Keratinocyte (primary cell): Measurements from ENCODE around the gene LARGE1. TPM values are rescaled to one million over a fixed set of nuclear protein-coding genes. Genes with fewer than 3 reads are reported as not detected.

ENCODE experiments used
- DNase-seq: peaks from one replicate; pipeline ENCODE4 v3.0.0-alpha.2; 2011; ENCODE audit warnings: low read depth, missing footprints, low spot score
- FAIRE-seq: peaks from 2 replicates; lab custom pipeline; 2011; peaks lifted over from hg19 to GRCh38; lab: Jason Lieb, UNC
- H2AFZ ChIP-seq: 2 replicates; pipeline ENCODE4 v1.6.0; 2012; ENCODE audit warnings: low read length, control low read depth, inconsistent platforms; ENCODE audit not compliant: control insufficient read depth
- H3K27ac ChIP-seq: 2 replicates; pipeline ENCODE4 v1.5.1; 2011; ENCODE audit warnings: low read length; ENCODE audit not compliant: control insufficient read depth, insufficient read depth
- H3K27me3 ChIP-seq: 3 replicates; pipeline ENCODE4 v1.6.0; 2011; ENCODE audit warnings: low read length; ENCODE audit not compliant: control insufficient read depth, insufficient read depth; ENCODE audit errors: extremely low read depth
- H3K36me3 ChIP-seq, 2 experiments: 2 replicates in 1 of 2; 3 replicates in 1 of 2; pipeline ENCODE4 v1.5.1; 2011; ENCODE audit warnings: low read length in 2 of 2, mild to moderate bottlenecking in 1 of 2; ENCODE audit not compliant: control insufficient read depth in 2 of 2, insufficient read depth in 2 of 2; ENCODE audit errors: extremely low read depth in 1 of 2
- H3K4me1 ChIP-seq: 3 replicates; pipeline ENCODE4 v1.5.1; 2011; ENCODE audit warnings: low read length; ENCODE audit not compliant: control insufficient read depth, insufficient read depth; ENCODE audit errors: extremely low read depth
- H3K4me2 ChIP-seq: 3 replicates; pipeline ENCODE4 v1.6.0; 2011; ENCODE audit warnings: low read depth, low read length; ENCODE audit not compliant: control insufficient read depth, insufficient read depth; ENCODE audit errors: extremely low read depth
- H3K4me3 ChIP-seq, 3 experiments: fragments of 200-600 bp in 1 of 3; sonication (generic) in 1 of 3; 2 replicates in 2 of 3; 3 replicates in 1 of 3; pipeline ENCODE4 v1.5.1; 2011 to 2016; ENCODE audit warnings: low read length in 3 of 3, mild to moderate bottlenecking in 3 of 3, control low read depth in 2 of 3, inconsistent platforms in 1 of 3, low read depth in 1 of 3, mixed read lengths in 1 of 3, mixed run types in 1 of 3, moderate library complexity in 1 of 3; ENCODE audit not compliant: control insufficient read depth in 2 of 3, insufficient read depth in 2 of 3; ENCODE audit errors: extremely low read depth in 1 of 3
- H3K79me2 ChIP-seq: 2 replicates; pipeline ENCODE4 v1.6.0; 2012; ENCODE audit warnings: low read length; ENCODE audit not compliant: control insufficient read depth, insufficient read depth
- H3K9ac ChIP-seq: 3 replicates; pipeline ENCODE4 v1.6.0; 2011; ENCODE audit warnings: low read length; ENCODE audit not compliant: control insufficient read depth, insufficient read depth; ENCODE audit errors: extremely low read depth
- H3K9me1 ChIP-seq: 3 replicates; pipeline ENCODE4 v1.6.0; 2011; ENCODE audit warnings: low read length; ENCODE audit not compliant: control insufficient read depth, insufficient read depth; ENCODE audit errors: extremely low read depth
- H3K9me3 ChIP-seq: 2 replicates; pipeline ENCODE4 v1.5.1; 2012; ENCODE audit warnings: low read depth, low read length; ENCODE audit not compliant: control insufficient read depth
- H4K20me1 ChIP-seq: 3 replicates; pipeline ENCODE4 v1.6.0; 2011; ENCODE audit warnings: low read length; ENCODE audit not compliant: control insufficient read depth, insufficient read depth; ENCODE audit errors: extremely low read depth
- EZH2 ChIP-seq: IDR thresholded peaks from one replicate; pipeline ENCODE4 v1.6.1; 2012; ENCODE audit warnings: inconsistent platforms, mild to moderate bottlenecking, low read length, moderate library complexity
- dilution Hi-C: fragments of 300-500 bp; cut with MboI; formaldehyde crosslinking; loops from one replicate; pipeline ENCODE4 v1.7.0; 2020; ENCODE audit warnings: low sequenced_read_pairs; ENCODE audit not compliant: extremely low pct_ligation_motif_present
- polyA plus RNA-seq, 5 experiments: library from polyadenylated mRNA; depleted of rRNA in 3 of 5; stranded (reverse) in 3 of 5; stranded (forward) in 1 of 5; unstranded in 1 of 5; fragments of >200 nt; gene quantifications; 1 replicate in 1 of 5; 2 replicates in 3 of 5; 3 replicates in 1 of 5; pipeline versions ENCODE4 v1.2.1 to v1.2.3, GENCODE V29; 2011 to 2012; ENCODE audit warnings: missing spikeins in 2 of 5, low read depth in 1 of 5, low replicate concordance in 1 of 5
- TF ChIP-seq, protein P1 (sequence below), 3 experiments: IDR thresholded peaks in 1 of 3; conservative IDR thresholded peaks in 1 of 3; optimal IDR thresholded peaks in 1 of 3; 2 replicates in 2 of 3; 3 replicates in 1 of 3; pipeline versions ENCODE3 to v1.5.1; 2011; ENCODE audit warnings: low read length in 3 of 3, mild to moderate bottlenecking in 3 of 3, moderate library complexity in 2 of 3, control low read depth in 1 of 3, inconsistent platforms in 1 of 3; ENCODE audit not compliant: insufficient read depth in 2 of 3; ENCODE audit errors: extremely low read depth in 1 of 3

The LARGE1 gene
- polyA plus RNA-seq, 1 donor (not counting 4 experiments of a cell fraction or from before 2014, with no cell fraction given) = 4.5 TPM

DNA sequence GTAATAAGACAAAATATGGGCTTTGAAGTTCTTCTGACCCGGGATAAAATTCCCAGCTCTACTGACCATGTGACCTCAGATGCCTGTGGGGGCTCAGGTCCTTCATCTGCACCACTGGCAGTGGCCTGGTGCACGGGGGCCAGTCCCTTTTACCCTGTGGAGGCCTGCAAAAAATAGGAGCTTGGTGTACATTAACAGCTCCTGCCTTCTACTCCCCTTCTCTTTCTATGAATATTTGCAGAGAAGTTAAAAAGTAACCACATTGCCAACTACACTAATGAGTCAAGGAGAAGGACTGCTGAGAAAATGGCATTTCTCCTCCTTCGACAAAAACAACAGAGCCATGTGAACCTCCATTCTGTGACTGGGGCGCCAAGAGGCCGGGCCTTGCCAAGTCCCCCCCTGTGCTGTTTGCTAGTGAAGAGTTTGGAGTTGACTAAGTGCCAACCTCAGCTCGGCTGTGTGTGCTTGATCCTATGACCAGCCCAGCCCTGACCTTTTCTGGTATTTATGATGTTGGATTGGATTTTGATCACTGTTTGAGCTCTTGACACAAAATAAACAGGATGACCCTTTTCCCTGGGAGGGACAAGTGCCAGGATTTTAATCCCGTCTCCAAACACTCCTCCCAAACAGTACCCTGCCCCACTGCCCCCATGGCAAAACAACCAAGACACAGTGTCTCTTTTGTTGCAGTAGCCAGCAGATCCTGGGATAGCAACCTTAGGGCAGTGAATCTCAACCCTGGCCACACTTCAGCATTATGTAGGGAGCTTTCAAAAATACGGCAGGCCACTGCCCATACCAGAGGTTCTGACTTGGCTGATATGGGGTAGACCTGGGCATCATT is 380.1 kb downstream of the LARGE1 start:
- H2AFZ ChIP-seq = no peak overlapping the region
- FAIRE-seq (no peak), DNase-seq (no peak)
- no peak overlapping the region for H3K9ac ChIP-seq
- H3K9me3 ChIP-seq = no peaks in the 10 kb centered on the region
- H3K4me2 ChIP-seq = no peak overlapping the region
- no peak overlapping the region for H3K27ac ChIP-seq
- dilution Hi-C loops = no loop called here
- no peaks in the 10 kb centered on the region for H3K79me2 ChIP-seq
- H4K20me1 ChIP-seq = no peaks in the 10 kb centered on the region
- TF ChIP-seq, protein P1, sequence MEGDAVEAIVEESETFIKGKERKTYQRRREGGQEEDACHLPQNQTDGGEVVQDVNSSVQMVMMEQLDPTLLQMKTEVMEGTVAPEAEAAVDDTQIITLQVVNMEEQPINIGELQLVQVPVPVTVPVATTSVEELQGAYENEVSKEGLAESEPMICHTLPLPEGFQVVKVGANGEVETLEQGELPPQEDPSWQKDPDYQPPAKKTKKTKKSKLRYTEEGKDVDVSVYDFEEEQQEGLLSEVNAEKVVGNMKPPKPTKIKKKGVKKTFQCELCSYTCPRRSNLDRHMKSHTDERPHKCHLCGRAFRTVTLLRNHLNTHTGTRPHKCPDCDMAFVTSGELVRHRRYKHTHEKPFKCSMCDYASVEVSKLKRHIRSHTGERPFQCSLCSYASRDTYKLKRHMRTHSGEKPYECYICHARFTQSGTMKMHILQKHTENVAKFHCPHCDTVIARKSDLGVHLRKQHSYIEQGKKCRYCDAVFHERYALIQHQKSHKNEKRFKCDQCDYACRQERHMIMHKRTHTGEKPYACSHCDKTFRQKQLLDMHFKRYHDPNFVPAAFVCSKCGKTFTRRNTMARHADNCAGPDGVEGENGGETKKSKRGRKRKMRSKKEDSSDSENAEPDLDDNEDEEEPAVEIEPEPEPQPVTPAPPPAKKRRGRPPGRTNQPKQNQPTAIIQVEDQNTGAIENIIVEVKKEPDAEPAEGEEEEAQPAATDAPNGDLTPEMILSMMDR (optimal IDR thresholded peaks at IDR 0.05 in 1 of 3, IDR thresholded peaks at IDR 0.05 in 1 of 3, conservative IDR thresholded peaks at IDR 0.05 in 1 of 3; ENCODE audit: extremely low read depth in 1 of 3, insufficient read depth in 2 of 3, low read length in 3 of 3) = no peak
- no peak for TF ChIP-seq EZH2
- H3K4me1 ChIP-seq = no peaks in the 10 kb centered on the region
- H3K9me1 ChIP-seq = no peaks in the 10 kb centered on the region
- no peaks in the 10 kb centered on the region for H3K36me3 ChIP-seq
- no peaks in the 10 kb centered on the region for H3K27me3 ChIP-seq
- H3K4me3 ChIP-seq = no peak overlapping the region

GRCh38 chr22:33539202-33539901 is 380.9 kb downstream of the LARGE1 start:
- H3K36me3 ChIP-seq = no peaks in the 10 kb centered on the region
- no peak overlapping the region for H3K4me2 ChIP-seq
- no peak overlapping the region for H3K27ac ChIP-seq
- dilution Hi-C loops = no loop called here
- FAIRE-seq (no peak), DNase-seq (no peak)
- no peak overlapping the region for H2AFZ ChIP-seq
- H4K20me1 ChIP-seq = no peaks in the 10 kb centered on the region
- no peaks in the 10 kb centered on the region for H3K79me2 ChIP-seq
- no peak overlapping the region for H3K9ac ChIP-seq
- no peak overlapping the region for H3K4me3 ChIP-seq
- no peaks in the 10 kb centered on the region for H3K27me3 ChIP-seq
- no peaks in the 10 kb centered on the region for H3K4me1 ChIP-seq
- no peaks in the 10 kb centered on the region for H3K9me1 ChIP-seq
- H3K9me3 ChIP-seq = no peaks in the 10 kb centered on the region
- no peak for TF ChIP-seq EZH2
- TF ChIP-seq, protein P1 (optimal IDR thresholded peaks at IDR 0.05 in 1 of 3, IDR thresholded peaks at IDR 0.05 in 1 of 3, conservative IDR thresholded peaks at IDR 0.05 in 1 of 3; ENCODE audit: extremely low read depth in 1 of 3, insufficient read depth in 2 of 3, low read length in 3 of 3) = no peak
